ENCODE data around the gene SORCS2. TPM values are rescaled to one million over a fixed set of nuclear protein-coding genes. Genes with fewer than 3 reads are reported as not detected.

SORCS2 gene
- total and polyA plus RNA-seq, 8 donors, result 4.6 to 9.7 (median 7.2) TPM

DNA sequence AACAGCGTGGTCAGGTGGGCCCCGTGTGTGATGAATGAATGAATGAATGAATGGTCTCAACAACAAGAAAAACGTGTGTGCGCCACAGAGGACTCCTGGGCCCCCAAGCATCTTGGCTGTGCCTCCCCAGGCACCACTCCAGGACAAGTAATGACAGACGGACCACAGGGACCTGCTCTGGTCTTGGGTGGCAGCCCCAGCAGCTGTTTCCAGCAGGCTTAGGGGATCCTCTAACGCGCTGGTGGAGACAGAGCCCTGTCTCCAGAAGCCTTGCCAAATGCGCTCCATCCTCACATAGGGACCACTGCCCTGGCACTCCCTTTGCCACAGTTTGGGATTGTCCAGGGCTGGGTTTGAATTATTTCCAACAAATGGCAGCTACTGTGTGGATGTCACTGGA, 203.3 kb downstream of the SORCS2 start:
- peak in 2 of 4 donors; percentile 9 to 30 for DNase-seq
- Histone ChIP-seq H3K27ac (no peak overlapping the region), H3K9me3 (no peaks in the 10 kb centered on the region), H3K36me3 (no peaks in the 10 kb centered on the region), H3K4me3 (no peak overlapping the region), H3K27me3 (peaks cover 0 to 78% of the 10 kb centered on the region in 2 donors), H3K4me1 (no peaks in the 10 kb centered on the region)
- TF ChIP-seq, protein P1, sequence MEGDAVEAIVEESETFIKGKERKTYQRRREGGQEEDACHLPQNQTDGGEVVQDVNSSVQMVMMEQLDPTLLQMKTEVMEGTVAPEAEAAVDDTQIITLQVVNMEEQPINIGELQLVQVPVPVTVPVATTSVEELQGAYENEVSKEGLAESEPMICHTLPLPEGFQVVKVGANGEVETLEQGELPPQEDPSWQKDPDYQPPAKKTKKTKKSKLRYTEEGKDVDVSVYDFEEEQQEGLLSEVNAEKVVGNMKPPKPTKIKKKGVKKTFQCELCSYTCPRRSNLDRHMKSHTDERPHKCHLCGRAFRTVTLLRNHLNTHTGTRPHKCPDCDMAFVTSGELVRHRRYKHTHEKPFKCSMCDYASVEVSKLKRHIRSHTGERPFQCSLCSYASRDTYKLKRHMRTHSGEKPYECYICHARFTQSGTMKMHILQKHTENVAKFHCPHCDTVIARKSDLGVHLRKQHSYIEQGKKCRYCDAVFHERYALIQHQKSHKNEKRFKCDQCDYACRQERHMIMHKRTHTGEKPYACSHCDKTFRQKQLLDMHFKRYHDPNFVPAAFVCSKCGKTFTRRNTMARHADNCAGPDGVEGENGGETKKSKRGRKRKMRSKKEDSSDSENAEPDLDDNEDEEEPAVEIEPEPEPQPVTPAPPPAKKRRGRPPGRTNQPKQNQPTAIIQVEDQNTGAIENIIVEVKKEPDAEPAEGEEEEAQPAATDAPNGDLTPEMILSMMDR (IDR thresholded peaks at IDR 0.05), result no peak
- ATAC-seq, result no peak
- intact Hi-C loops (cut with DNase I), result no loop called here

DNA sequence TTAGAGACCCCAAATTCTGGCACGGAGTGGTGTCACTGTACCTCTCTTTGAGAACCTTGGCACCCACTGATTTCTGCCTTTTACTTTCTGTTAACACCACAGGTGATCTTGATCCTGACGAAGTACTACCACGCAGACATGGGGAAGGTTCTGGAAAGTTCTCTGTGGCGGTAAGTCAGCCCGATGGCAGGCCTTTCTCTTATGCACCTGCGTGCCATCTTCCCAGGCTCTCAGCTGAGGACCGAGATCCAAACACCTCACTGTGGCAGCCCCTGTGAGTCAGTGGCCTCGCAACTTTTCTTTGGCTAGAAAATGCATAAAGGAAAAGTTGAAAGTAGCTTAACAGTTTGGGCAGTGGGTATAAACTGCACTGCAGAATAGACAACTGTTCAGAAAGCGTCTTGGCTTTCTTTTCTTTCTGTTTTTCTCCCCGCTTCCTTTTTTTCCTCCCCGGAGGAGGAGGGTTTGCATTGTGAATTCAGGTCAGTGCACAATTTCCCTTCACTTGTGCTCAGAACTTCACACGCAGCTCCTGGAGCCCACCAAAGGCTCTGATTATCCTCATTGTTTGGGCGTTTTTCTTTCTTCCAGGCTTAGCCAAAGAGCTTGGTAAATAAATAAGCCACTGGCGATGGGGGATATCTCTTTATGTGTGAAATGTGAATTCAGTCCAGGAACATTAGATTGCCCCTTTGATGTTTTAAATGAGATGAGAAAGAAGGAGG, 204.0 kb downstream of the SORCS2 start:
- Histone ChIP-seq H3K4me1 (no peaks in the 10 kb centered on the region), H3K27ac (no peak overlapping the region), H3K36me3 (no peaks in the 10 kb centered on the region), H3K4me3 (no peak overlapping the region), H3K9me3 (no peaks in the 10 kb centered on the region), H3K27me3 (peaks cover 0 to 71% of the 10 kb centered on the region in 2 donors)
- intact Hi-C loops (cut with DNase I), result no loop called here
- TF ChIP-seq, protein P1 (IDR thresholded peaks at IDR 0.05), result no peak
- no peak for DNase-seq
- no peak for ATAC-seq

DNA sequence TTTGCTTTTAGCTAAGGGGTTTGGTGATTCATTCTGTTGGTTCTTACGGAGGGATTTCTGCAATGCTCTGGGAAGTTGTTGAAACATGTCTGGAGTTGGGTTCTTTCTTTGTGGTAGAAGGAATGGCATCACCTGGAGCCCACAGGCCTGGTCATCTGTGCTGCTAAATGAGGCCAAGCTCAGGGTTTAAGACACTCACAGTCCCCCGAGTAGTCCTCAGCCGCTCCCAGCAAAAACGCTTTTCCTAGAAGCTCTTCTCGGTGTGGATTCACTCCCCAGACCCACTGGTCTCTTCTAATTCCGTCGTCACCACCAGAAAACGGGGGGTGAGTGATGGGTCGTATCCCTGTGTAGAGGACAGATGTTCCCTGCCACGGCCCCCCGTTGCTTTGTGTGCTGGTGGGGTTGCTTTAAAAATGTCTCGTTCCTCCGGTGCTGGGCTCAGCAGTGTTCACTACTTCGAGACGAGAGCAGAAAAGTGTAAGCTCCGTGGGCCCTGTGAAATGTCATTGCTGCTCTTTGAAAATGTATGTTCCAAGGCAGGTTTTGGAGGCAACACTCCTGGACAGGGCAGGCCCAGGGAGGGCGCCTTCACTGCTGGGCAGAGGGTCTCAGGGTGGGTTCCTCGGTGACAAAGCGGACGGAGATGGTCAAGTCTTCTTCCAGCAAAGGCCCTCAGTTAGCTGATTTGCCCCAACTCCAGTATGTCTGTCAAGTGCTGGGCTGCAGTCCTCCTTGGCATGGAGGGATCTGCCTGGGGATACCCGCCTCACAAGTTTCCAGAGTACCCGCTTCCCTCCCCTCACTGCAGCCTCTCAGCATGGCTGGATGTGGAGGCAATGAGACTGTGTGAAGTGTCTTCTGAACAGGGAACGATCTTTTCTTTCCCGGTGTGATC, 205.1 kb downstream of the SORCS2 start:
- Histone ChIP-seq H3K27me3 (peaks cover 0 to 64% of the 10 kb centered on the region in 2 donors), H3K4me3 (no peak overlapping the region), H3K36me3 (no peaks in the 10 kb centered on the region), H3K4me1 (no peaks in the 10 kb centered on the region), H3K27ac (no peak overlapping the region), H3K9me3 (no peaks in the 10 kb centered on the region)
- TF ChIP-seq, protein P1 (IDR thresholded peaks at IDR 0.05), result no peak
- intact Hi-C loops (cut with DNase I), result no loop called here
- peak in 1 of 4 donors; percentile 24 for DNase-seq
- ATAC-seq, result no peak

DNA sequence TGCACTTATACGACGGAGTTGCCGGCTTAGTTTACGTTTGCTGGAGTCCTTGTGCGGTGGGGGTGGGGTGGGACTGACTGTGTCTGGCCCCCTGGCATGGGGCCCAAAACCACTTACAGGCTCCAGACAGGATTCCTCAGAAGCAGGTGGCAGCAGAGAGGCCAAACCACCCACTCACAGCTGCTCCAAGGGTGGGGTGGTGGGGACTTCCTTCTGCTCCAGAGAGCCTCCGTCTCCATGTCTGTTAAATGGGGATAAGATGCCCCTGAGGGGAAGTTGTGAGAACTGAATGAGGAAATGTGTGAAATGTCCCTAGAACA, 205.7 kb downstream of the SORCS2 start:
- Histone ChIP-seq H3K27ac (no peak overlapping the region), H3K4me3 (no peak overlapping the region), H3K36me3 (no peaks in the 10 kb centered on the region), H3K4me1 (no peaks in the 10 kb centered on the region), H3K9me3 (no peaks in the 10 kb centered on the region), H3K27me3 (peaks cover 0 to 57% of the 10 kb centered on the region in 2 donors)
- TF ChIP-seq, protein P1 (IDR thresholded peaks at IDR 0.05), result no peak
- intact Hi-C loops (cut with DNase I), result no loop called here
- DNase-seq (peak; percentile 49 to 88 (median 80)), ATAC-seq (peak; percentile 81)

DNA sequence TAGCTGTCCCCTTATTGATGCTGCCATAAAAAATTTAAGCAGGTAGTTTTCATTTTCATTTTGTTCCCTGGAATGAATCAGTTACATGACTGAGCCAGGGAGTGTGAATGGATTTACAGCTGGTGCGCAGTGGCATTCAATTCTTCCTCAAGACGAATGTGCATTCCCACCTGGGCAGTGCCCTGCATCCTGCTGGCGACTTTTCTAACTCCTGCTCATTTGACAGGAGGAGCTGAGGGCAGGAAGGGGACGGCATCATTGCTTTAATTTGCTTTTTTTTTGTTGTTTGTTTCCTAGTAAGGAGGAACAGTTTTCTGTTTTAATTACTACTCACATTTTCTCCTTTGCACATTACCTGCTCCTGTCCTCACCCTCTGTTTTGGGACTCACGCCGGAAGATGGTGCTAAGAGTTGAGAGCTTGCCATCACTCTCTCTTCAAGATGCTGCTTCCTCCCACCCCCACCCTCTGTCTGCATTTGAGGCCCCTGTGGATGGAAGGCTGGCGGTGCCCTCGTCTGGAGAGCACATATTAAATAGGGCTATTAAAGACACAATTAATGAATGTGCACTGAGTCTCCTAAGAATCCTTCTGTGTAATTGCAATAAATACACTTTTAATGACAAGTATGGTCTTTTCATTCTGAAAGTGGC, 206.6 kb downstream of the SORCS2 start:
- no peaks in the 10 kb centered on the region for H3K9me3 ChIP-seq
- TF ChIP-seq, protein P1 (IDR thresholded peaks at IDR 0.05), result no peak
- no peaks in the 10 kb centered on the region for H3K36me3 ChIP-seq
- no peak overlapping the region for H3K27ac ChIP-seq
- intact Hi-C loops (cut with DNase I), result no loop called here
- no peak overlapping the region for H3K4me3 ChIP-seq
- peaks cover 0 to 50% of the 10 kb centered on the region in 2 donors for H3K27me3 ChIP-seq
- no peaks in the 10 kb centered on the region for H3K4me1 ChIP-seq
- no peak for DNase-seq
- ATAC-seq, result no peak

Data from left lung (tissue), 10 donors.